Panc1 (cell line): ENCODE results near the gene CHMP5. TPM values are rescaled to one million over a fixed set of nuclear protein-coding genes. Genes with fewer than 3 reads are reported as not detected.

Source experiments
- ATAC-seq: fragments of 200-7000 bp; cut with Tn5 transposase; 2 replicates; pipeline ENCODE4 v1.9.1; 2020; ENCODE audit warnings: mild to moderate bottlenecking, moderate library complexity
- BruUV-seq: library from RNA; stranded (reverse); fragments of 400-500 nt; replicated peaks from 2 replicates; lab custom pipeline; 2021; lab: Mats Ljungman, UMichigan
- CTCF ChIA-PET: fragments of 300-600 bp; sonication (Branson Sonifier 250); formaldehyde crosslinking; loops from one replicate; lab custom pipeline; 2022; ENCODE audit warnings: antibody characterized with exemption; lab: Charles Lee
- POLR2A ChIA-PET: fragments of 300-600 bp; sonication (Branson Sonifier 250); formaldehyde crosslinking; loops from one replicate; lab custom pipeline; 2022; ENCODE audit warnings: antibody characterized with exemption; lab: Charles Lee
- DNase-seq: peaks from one replicate; pipeline ENCODE4 v3.0.0-alpha.2; 2010; ENCODE audit warnings: low read depth, low spot score
- H3K27ac ChIP-seq: 2 replicates; pipeline ENCODE4 v1.5.1; 2011; ENCODE audit warnings: mild to moderate bottlenecking, low read length, inconsistent platforms
- H3K27me3 ChIP-seq: fragments of 200-500 bp; sonication (Bioruptor generic); 2 replicates; pipeline ENCODE4 v1.6.0; 2014; ENCODE audit warnings: low read length, inconsistent platforms; ENCODE audit not compliant: control insufficient read depth, insufficient read depth
- H3K36me3 ChIP-seq: fragments of 200-500 bp; sonication (Bioruptor generic); 2 replicates; pipeline ENCODE4 v1.5.1; 2014; ENCODE audit warnings: inconsistent platforms, mild to moderate bottlenecking, low read length, moderate library complexity; ENCODE audit not compliant: control insufficient read depth, insufficient read depth
- H3K4me1 ChIP-seq: 2 replicates; pipeline ENCODE4 v1.5.1; 2011; ENCODE audit warnings: inconsistent platforms, mild to moderate bottlenecking, low read length, moderate library complexity; ENCODE audit not compliant: control insufficient read depth, insufficient read depth
- H3K4me3 ChIP-seq, 2 experiments: 2 replicates each; pipeline ENCODE4 v1.5.1; 2011 to 2012; ENCODE audit warnings: low read depth in 2 of 2, low read length in 2 of 2, mild to moderate bottlenecking in 2 of 2, inconsistent platforms in 1 of 2, moderate library complexity in 1 of 2
- H3K9me3 ChIP-seq: fragments of 200-500 bp; sonication (Bioruptor generic); 2 replicates; pipeline ENCODE4 v1.5.1; 2014; ENCODE audit warnings: low read depth, mild to moderate bottlenecking, inconsistent platforms, low read length, moderate library complexity; ENCODE audit not compliant: control insufficient read depth, insufficient read depth
- CTCF ChIP-seq: fragments of 450-650 bp; IDR thresholded peaks from 2 replicates; pipeline ENCODE4 v1.5.1; 2017; ENCODE audit warnings: mild to moderate bottlenecking
- POLR2AphosphoS5 ChIP-seq: IDR thresholded peaks from 2 replicates; pipeline ENCODE4 v1.6.1; 2012; ENCODE audit warnings: mild to moderate bottlenecking, low read depth, low read length, moderate library complexity
- REST ChIP-seq, 2 experiments: IDR thresholded peaks; 2 replicates each; pipeline ENCODE4 v1.6.1; 2011 to 2012; ENCODE audit warnings: low read depth in 2 of 2, control low read depth in 1 of 2, low read length in 1 of 2, mild to moderate bottlenecking in 1 of 2, moderate library complexity in 1 of 2; ENCODE audit not compliant: insufficient read depth in 1 of 2
- SIN3A ChIP-seq: IDR thresholded peaks from 2 replicates; pipeline ENCODE4 v1.6.1; 2012; ENCODE audit warnings: low read depth, mild to moderate bottlenecking, low read length, moderate library complexity, borderline replicate concordance; ENCODE audit not compliant: insufficient read depth
- TCF7L2 ChIP-seq: IDR thresholded peaks from 2 replicates; pipeline ENCODE4 v1.6.1; 2011; ENCODE audit warnings: mild to moderate bottlenecking, low read depth, low read length, inconsistent platforms
- in situ Hi-C: cut with HindIII; loops from 2 replicates; pipeline ENCODE4 v1.10.0; 2016; ENCODE audit warnings: low sequenced_read_pairs, low pct_unique_long_range_greater_than_20kb
- intact Hi-C: fragments of 100-400 bp; cut with micrococcal nuclease; formaldehyde crosslinking; loops from one replicate; pipeline ENCODE4 v1.10.0; 2022; ENCODE audit not compliant: unreplicated experiment
- total RNA-seq: library from RNA; stranded (reverse); gene quantifications from one replicate; pipeline ENCODE4 v1.2.1, GENCODE V29; 2021; ENCODE audit not compliant: unreplicated experiment

CHMP5 gene
- total RNA-seq, 1 experiment from 2014 or later = 74.5 TPM

GRCh38 chr9:33263131-33264002, 1.5 kb upstream of the CHMP5 start:
- DNase-seq (no peak), ATAC-seq (peak; percentile 7)
- Histone ChIP-seq H3K4me3 (peak overlapping the region; percentile 92 to 96), H3K27ac (peak overlapping the region; percentile 92), H3K36me3 (peaks cover 38% of the 10 kb centered on the region), H3K9me3 (no peaks in the 10 kb centered on the region), H3K27me3 (no peaks in the 10 kb centered on the region), H3K4me1 (peaks cover 15% of the 10 kb centered on the region)
- in situ Hi-C loops = no loop called here
- no peak for TF ChIP-seq REST (IDR thresholded peaks at IDR 0.05; ENCODE audit: insufficient read depth in 1 of 2, low read depth in 2 of 2, low read length in 1 of 2)
- no peak; the same call in 1 of the 2 replicates for TF ChIP-seq POLR2AphosphoS5
- TF ChIP-seq TCF7L2 = no peak
- no peak for TF ChIP-seq CTCF
- no peak for TF ChIP-seq SIN3A
- ChIA-PET CTCF (no interaction called here), POLR2A (interaction anchor here (1.1 kb wide), 1 partner anchor 19 kb away, joined by 5 read pairs; no protein-coding TSS in a partner anchor)
- intact Hi-C loops = no loop called here
- no TSS peak for BruUV-seq

- TF ChIP-seq POLR2AphosphoS5 (no peak), SIN3A (peak; percentile 93; the same call in 1 of the 2 replicates), REST (IDR thresholded peaks at IDR 0.05; ENCODE audit: insufficient read depth in 1 of 2, low read depth in 2 of 2, low read length in 1 of 2) (no peak)
- ATAC-seq = peak; percentile 25
- intact Hi-C loops (no loop called here), in situ Hi-C loops (no loop called here)
- Histone ChIP-seq H3K4me1 (peaks cover 15% of the 10 kb centered on the region), H3K27ac (peak overlapping the region; percentile 92), H3K9me3 (no peaks in the 10 kb centered on the region), H3K36me3 (peaks cover 42% of the 10 kb centered on the region), H3K4me3 (peak overlapping the region; percentile 92 to 96), H3K27me3 (no peaks in the 10 kb centered on the region)
- DNase-seq = no peak
- POLR2A ChIA-PET = no interaction called here
- BruUV-seq = no TSS peak
- CTCF ChIA-PET = no interaction called here
These were observed 811 bp upstream of the CHMP5 start for GRCh38 chr9:33264003-33264472.
